GM12891 (cell line): ENCODE results near the gene TEAD3.

Source experiments
- DNase-seq: peaks from one replicate; pipeline ENCODE4 v3.0.0; 2011; ENCODE audit warnings: low spot score; ENCODE audit not compliant: insufficient read length
- FAIRE-seq: peaks from 2 replicates; lab custom pipeline; 2011; peaks lifted over from hg19 to GRCh38; lab: Jason Lieb, UNC
- PAX5 ChIP-seq: IDR thresholded peaks from 2 replicates; pipeline ENCODE4 v1.6.1; 2011; ENCODE audit warnings: low read length, moderate library complexity, mild to moderate bottlenecking; ENCODE audit not compliant: insufficient read depth, severe bottlenecking
- POLR2A ChIP-seq: IDR thresholded peaks from 2 replicates; pipeline ENCODE4 v1.6.1; 2011; ENCODE audit warnings: low read depth, low read length, control low read depth
- POLR2AphosphoS5 ChIP-seq: IDR thresholded peaks from 2 replicates; pipeline ENCODE4 v1.6.1; 2011; ENCODE audit warnings: low read depth, low read length, control low read depth
- POU2F2 ChIP-seq: IDR thresholded peaks from 2 replicates; pipeline ENCODE4 v1.6.1; 2011; ENCODE audit warnings: low read depth, mild to moderate bottlenecking, control low read depth, low read length, moderate library complexity
- SPI1 ChIP-seq: IDR thresholded peaks from 2 replicates; pipeline ENCODE4 v1.6.1; 2011; ENCODE audit warnings: low read depth, low read length, control low read depth
- TAF1 ChIP-seq: IDR thresholded peaks from 2 replicates; pipeline ENCODE4 v1.6.1; 2011; ENCODE audit warnings: low read depth, low read length, control low read depth

TEAD3 gene

DNA sequence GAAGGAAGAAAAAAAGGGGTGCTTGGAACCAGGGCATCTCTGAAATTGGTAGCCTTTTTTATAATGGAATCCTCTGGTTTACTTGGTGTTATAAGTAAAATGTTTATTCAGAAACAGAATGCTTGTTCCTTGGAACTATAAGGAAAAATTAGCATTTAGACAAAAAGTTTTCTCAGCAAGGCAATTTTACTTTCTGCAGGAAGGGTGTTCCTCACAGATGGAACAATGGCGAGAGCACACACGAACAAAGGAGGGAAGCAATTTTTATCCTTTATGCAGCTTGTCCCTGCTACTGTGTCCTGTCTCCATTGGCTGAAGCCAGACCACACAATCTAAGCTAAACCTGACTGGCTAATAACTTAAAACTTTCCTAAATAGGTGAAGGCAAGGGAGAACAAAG is 67.4 kb downstream of the TEAD3 start:
- FAIRE-seq, result no peak
- DNase-seq, result no peak
- TF ChIP-seq SPI1 (no peak), TAF1 (no peak), POLR2A (no peak)

DNA sequence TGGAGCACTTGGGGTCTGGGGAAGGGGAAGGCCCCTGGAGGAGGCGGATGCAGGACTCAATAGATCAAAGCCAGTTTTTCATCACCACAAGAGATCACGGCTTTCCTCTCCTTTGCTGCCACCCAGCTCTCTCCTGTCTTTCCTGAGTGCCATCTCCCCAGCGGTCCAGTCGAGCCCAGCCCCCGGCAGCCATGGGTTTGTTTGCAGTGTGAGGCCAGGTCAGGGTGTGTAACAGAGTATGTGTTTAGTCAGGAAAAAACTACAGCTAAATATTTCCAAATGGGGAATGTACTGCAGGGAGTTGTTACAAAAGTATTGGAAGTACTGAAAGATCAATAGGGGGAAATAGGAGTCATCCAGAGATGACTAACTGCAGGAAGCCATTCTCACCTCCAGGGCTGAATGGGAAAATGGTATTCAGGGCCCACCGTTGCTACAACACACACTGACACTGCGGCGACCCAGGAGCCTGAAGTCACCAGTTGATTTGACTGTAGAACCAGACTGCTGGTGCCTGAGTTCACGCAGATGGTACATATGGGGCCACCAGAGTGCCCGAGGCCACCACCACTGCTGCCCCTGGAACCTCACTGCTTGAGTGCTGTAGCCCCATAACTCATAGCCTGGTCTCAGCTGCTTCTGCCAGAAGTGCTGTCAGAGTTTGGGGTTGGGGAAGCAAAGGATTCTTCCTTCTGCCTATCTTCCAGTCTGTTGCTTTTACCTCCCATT is 68.3 kb downstream of the TEAD3 start:
- DNase-seq (no peak), FAIRE-seq (no peak)

GRCh38 chr6:35427851-35428321 is 69.0 kb downstream of the TEAD3 start:
- DNase-seq (no peak), FAIRE-seq (no peak)
- TF ChIP-seq TAF1 (no peak), POU2F2 (no peak), POLR2A (no peak), POLR2AphosphoS5 (no peak), SPI1 (no peak), PAX5 (no peak)

More for the DNA sequence above, 68.3 kb downstream of the TEAD3 start:
- TF ChIP-seq TAF1 (no peak), POLR2AphosphoS5 (no peak), POLR2A (no peak), PAX5 (no peak), SPI1 (no peak), POU2F2 (no peak)

DNA sequence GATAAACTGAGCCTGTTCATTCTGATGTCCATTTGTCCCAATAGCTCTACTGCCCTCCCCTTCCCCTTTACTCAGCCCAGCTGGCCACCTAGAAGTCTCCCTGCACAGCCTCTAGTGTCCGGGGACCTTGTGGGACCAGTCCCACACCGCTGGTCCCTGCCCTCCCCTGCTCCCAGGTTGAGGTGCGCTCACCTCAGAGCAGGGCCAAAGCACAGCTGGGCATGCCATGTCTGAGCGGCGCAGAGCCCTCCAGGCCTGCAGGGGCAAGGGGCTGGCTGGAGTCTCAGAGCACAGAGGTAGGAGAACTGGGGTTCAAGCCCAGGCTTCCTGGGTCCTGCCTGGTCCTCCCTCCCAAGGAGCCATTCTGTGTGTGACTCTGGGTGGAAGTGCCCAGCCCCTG is 69.4 kb downstream of the TEAD3 start:
- TF ChIP-seq PAX5, result no peak
- TF ChIP-seq POU2F2, result no peak
- no peak for TF ChIP-seq POLR2AphosphoS5
- no peak for TF ChIP-seq SPI1
- no peak for TF ChIP-seq POLR2A
- no peak for TF ChIP-seq TAF1
- FAIRE-seq (no peak), DNase-seq (no peak)

GRCh38 chr6:35426074-35426473 is 70.8 kb downstream of the TEAD3 start:
- DNase-seq, result no peak
- no peak for FAIRE-seq
- TF ChIP-seq SPI1, result peak; percentile 79
- no peak for TF ChIP-seq PAX5

- FAIRE-seq (no peak), DNase-seq (no peak)
- TF ChIP-seq TAF1 (no peak), SPI1 (no peak), POLR2A (no peak), POU2F2 (no peak), PAX5 (no peak), POLR2AphosphoS5 (no peak)
Observed at GRCh38 chr6:35425284-35425683, 71.6 kb downstream of the TEAD3 start.
